ENCODE results near the gene CST7. TPM values are rescaled to one million over a fixed set of nuclear protein-coding genes. Genes with fewer than 3 reads are reported as not detected.
"Not testable (repeated sequence)": the region's sequence is repeated elsewhere in the genome, so short reads cannot be mapped to it uniquely, and the experiment has no call there.

The CST7 gene
- polyA plus RNA-seq, 3 donors from 2014 or later = 2,262 to 2,521 (median 2,438) TPM

DNA sequence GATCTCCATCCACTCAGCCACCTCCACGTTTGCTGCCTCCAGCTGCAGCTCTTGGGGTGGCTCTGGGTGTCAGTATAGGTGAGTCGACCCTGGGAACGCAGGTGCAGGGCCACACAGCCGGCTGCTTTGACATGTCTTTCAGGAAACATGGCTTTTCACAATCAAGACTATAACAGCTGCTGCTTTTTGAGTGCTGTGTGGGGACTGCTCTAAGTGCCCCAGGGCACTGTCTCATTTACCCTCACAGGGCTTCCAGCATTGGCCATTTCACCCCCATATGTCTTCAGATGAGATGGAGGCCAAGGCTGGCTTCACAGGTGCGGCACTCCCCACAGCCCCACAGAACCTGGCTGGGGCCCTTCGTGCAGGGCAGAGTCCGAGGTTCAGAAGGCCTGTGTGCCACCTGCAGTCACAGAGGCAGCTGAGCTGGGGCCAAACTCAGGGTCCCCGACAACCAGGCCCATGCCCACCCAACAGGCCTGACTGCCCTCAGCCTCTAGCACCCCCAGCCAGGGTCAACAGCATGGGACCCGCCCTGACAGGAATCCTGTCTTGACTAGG lies 14.9 kb upstream of the CST7 start:
- no peak for DNase-seq
- H3K27me3 Mint-ChIP-seq (ENCODE audit: low read depth in 3 of 3) = peaks cover 0 to 7% (median 5%) of the 10 kb centered on the region in 3 donors
- H3K27ac Mint-ChIP-seq = peak overlapping the region in 1 of 6 donors; percentile 45
- H3K4me1 Mint-ChIP-seq = peaks cover 43 to 47% of the 10 kb centered on the region in 2 donors
- no peak overlapping the region for H3K4me3 Mint-ChIP-seq
- H3K36me3 Mint-ChIP-seq = no peaks in the 10 kb centered on the region
- H3K9me3 Mint-ChIP-seq = no peaks in the 10 kb centered on the region

- H3K27ac Mint-ChIP-seq = peak overlapping the region in 3 of 6 donors; percentile 35 to 56 (median 45)
- H3K9me3 Mint-ChIP-seq = no peaks in the 10 kb centered on the region
- no peaks in the 10 kb centered on the region for H3K36me3 Mint-ChIP-seq
- no peak for DNase-seq
- H3K27me3 Mint-ChIP-seq (ENCODE audit: low read depth in 3 of 3) = peaks cover 0 to 7% (median 5%) of the 10 kb centered on the region in 3 donors
- H3K4me3 Mint-ChIP-seq = no peak overlapping the region
- peaks cover 42 to 45% of the 10 kb centered on the region in 2 donors for H3K4me1 Mint-ChIP-seq
These were observed 14.4 kb upstream of the CST7 start for GRCh38 chr20:24934716-24935115.

DNA sequence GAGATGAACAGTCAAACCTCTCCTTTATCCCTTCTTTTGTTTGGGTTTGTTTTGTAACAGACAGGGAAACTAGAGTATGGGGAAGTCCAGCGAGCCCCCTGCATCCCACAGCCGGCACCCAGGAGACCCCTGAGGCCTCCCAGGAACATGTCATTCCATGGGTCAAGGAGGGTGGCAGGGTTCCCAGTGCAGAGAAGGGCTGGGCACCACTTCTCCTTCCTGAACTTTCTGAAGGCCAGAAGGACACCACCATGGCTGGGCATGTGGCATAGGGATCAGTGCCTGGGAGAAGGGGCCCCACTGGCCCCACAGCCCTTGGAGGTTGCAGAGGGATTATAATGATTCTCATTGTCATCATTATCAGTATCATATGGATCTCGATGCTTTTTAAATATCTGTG lies 13.9 kb upstream of the CST7 start:
- peaks cover 0 to 7% (median 5%) of the 10 kb centered on the region in 3 donors for H3K27me3 Mint-ChIP-seq (ENCODE audit: low read depth in 3 of 3)
- no peak for DNase-seq
- no peak overlapping the region for H3K4me3 Mint-ChIP-seq
- peak overlapping the region in 1 of 6 donors; percentile 45 for H3K27ac Mint-ChIP-seq
- H3K9me3 Mint-ChIP-seq = no peaks in the 10 kb centered on the region
- H3K4me1 Mint-ChIP-seq = peaks cover 38 to 41% of the 10 kb centered on the region in 2 donors
- H3K36me3 Mint-ChIP-seq = no peaks in the 10 kb centered on the region

DNA sequence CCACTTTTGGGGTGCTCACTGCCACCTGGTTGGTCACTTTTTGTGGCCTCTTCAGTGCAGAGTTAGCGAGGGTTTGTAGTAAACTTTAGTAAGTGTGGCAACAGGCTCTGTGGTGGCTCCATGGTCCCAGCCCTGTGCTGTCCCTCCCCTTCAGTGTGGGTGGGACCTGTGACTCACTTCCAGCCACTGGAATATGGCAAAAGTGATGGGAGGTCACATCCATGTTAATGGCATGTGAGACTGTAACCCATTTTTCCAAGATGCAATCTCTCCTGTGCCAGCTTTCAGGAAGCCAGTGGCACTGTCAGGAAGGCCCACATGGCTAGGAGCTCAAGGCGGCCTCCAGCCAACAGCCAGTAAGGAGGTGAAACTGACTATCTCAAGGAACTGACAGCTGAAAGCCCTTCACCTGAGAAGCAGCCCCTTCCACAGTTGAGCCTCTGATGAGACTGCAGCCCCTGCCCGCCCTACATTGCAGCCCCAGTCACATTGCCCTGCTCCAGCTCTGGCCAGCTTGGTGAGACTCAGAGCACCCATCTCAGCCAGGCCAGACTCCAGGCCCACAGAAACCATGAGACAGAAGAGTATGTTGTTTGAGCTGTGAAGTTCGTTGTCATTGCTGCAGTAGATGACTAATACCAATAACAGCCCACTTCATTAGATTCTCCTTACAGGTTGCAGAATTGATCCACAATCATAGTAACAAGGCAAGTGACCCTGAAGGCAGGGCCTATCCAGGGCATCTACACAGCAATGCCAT lies 13.1 kb upstream of the CST7 start:
- peaks cover 0 to 5% (median 0%) of the 10 kb centered on the region in 3 donors for H3K36me3 Mint-ChIP-seq
- DNase-seq = no peak
- H3K27ac Mint-ChIP-seq = peak overlapping the region in 2 of 6 donors; percentile 30 to 33
- H3K4me3 Mint-ChIP-seq = no peak overlapping the region
- H3K27me3 Mint-ChIP-seq (ENCODE audit: low read depth in 3 of 3) = peaks cover 0 to 7% (median 3%) of the 10 kb centered on the region in 3 donors
- no peaks in the 10 kb centered on the region for H3K9me3 Mint-ChIP-seq
- H3K4me1 Mint-ChIP-seq = peaks cover 30 to 33% of the 10 kb centered on the region in 2 donors

- Mint-ChIP-seq H3K27ac (peak overlapping the region in 2 of 6 donors; percentile 18 to 33), H3K4me1 (peaks cover 22 to 25% of the 10 kb centered on the region in 2 donors), H3K4me3 (no peak overlapping the region), H3K36me3 (peaks cover 0 to 5% (median 3%) of the 10 kb centered on the region in 3 donors), H3K9me3 (no peaks in the 10 kb centered on the region), H3K27me3 (ENCODE audit: low read depth in 3 of 3) (peaks cover 0 to 7% (median 0%) of the 10 kb centered on the region in 3 donors)
- no peak for DNase-seq
These were observed 12.3 kb upstream of the CST7 start for GRCh38 chr20:24936526-24937407.

- H3K9me3 Mint-ChIP-seq = no peaks in the 10 kb centered on the region
- peak overlapping the region in 2 of 6 donors; percentile 50 to 70 for H3K27ac Mint-ChIP-seq
- peaks cover 0 to 11% (median 3%) of the 10 kb centered on the region in 3 donors for H3K36me3 Mint-ChIP-seq
- DNase-seq = no peak
- peaks cover 0 to 4% (median 0%) of the 10 kb centered on the region in 3 donors for H3K27me3 Mint-ChIP-seq (ENCODE audit: low read depth in 3 of 3)
- peaks cover 14 to 16% of the 10 kb centered on the region in 2 donors for H3K4me1 Mint-ChIP-seq
- no peak overlapping the region for H3K4me3 Mint-ChIP-seq
These were observed 11.5 kb upstream of the CST7 start for GRCh38 chr20:24937579-24937978.

- peaks cover 5 to 13% of the 10 kb centered on the region in 2 donors for H3K4me1 Mint-ChIP-seq
- no peaks in the 10 kb centered on the region for H3K9me3 Mint-ChIP-seq
- DNase-seq = no peak
- H3K27me3 Mint-ChIP-seq (ENCODE audit: low read depth in 3 of 3) = peaks cover 0 to 4% (median 0%) of the 10 kb centered on the region in 3 donors
- no peak overlapping the region for H3K27ac Mint-ChIP-seq
- no peak overlapping the region for H3K4me3 Mint-ChIP-seq
- H3K36me3 Mint-ChIP-seq = peaks cover 0 to 11% (median 3%) of the 10 kb centered on the region in 3 donors
These were observed 10.6 kb upstream of the CST7 start for GRCh38 chr20:24938498-24938897.

- Mint-ChIP-seq H3K4me1 (peaks cover 4 to 19% of the 10 kb centered on the region in 2 donors), H3K36me3 (peaks cover 0 to 11% (median 6%) of the 10 kb centered on the region in 3 donors), H3K9me3 (peaks cover 0 to 1% (median 0%) of the 10 kb centered on the region in 6 donors), H3K27me3 (ENCODE audit: low read depth in 3 of 3) (peaks cover 0 to 4% (median 0%) of the 10 kb centered on the region in 3 donors), H3K27ac (peak overlapping the region in 2 of 6 donors; percentile 14 to 18), H3K4me3 (no peak overlapping the region)
- DNase-seq = no peak
These were observed 10.0 kb upstream of the CST7 start for GRCh38 chr20:24939036-24939435.

GRCh38 chr20:24942679-24943078 lies 6.4 kb upstream of the CST7 start:
- H3K27ac Mint-ChIP-seq = peak overlapping the region in 2 of 6 donors; percentile 31 to 64
- no peak overlapping the region for H3K4me3 Mint-ChIP-seq
- H3K4me1 Mint-ChIP-seq = peaks cover 39 to 42% of the 10 kb centered on the region in 2 donors
- H3K36me3 Mint-ChIP-seq = peaks cover 5 to 18% (median 15%) of the 10 kb centered on the region in 3 donors
- peaks cover 0 to 5% (median 2%) of the 10 kb centered on the region in 3 donors for H3K27me3 Mint-ChIP-seq (ENCODE audit: low read depth in 3 of 3)
- peaks cover 5 to 21% (median 16%) of the 10 kb centered on the region in 6 donors for H3K9me3 Mint-ChIP-seq
- no peak for DNase-seq

DNA sequence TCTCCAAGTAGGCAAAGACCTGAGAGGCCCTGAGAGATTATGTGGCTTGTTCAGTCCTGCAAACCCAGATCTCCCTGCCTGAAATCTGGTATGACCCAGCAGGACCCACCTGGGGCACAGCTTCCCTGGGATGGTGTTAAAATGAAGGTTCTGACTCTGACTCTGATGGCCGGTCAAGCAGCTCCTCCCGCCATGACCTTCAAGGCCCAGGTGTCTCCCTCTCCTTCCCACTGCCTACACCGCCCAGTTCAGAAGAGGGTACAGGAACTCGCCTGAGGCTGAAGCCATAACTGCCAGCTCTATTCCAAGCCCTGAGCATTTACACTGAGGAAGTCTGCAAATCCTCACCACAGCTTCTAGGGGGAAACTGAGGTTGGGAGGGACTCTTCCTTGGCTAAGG lies 5.9 kb upstream of the CST7 start:
- Mint-ChIP-seq H3K4me1 (peaks cover 44 to 47% of the 10 kb centered on the region in 2 donors), H3K36me3 (peaks cover 5 to 20% (median 18%) of the 10 kb centered on the region in 3 donors), H3K9me3 (peaks cover 5 to 21% (median 17%) of the 10 kb centered on the region in 6 donors), H3K4me3 (no peak overlapping the region), H3K27me3 (ENCODE audit: low read depth in 3 of 3) (peaks cover 0 to 8% (median under 1%) of the 10 kb centered on the region in 3 donors), H3K27ac (peak overlapping the region in 1 of 6 donors; percentile 67)
- DNase-seq = no peak

DNA sequence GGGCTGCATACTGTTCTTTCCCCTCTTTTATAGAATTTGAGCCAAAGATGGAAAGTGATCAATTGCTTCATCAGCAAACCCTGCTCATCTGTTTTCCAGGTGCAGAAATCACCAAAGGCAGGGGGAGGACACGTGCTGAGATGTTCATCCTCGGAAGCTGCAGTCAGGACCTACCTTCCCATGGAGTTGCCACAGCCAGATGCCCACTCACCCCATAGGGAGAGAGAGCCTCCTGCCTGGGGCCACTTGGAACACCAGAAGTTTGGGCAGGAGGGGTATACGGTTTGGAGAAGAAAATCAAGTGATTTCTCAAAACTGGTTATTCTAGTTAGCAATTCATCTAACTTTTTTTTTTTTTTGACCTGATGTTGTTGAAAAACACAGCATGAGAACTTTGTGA lies 5.3 kb upstream of the CST7 start:
- peaks cover 2 to 11% (median 3%) of the 10 kb centered on the region in 3 donors for H3K27me3 Mint-ChIP-seq (ENCODE audit: low read depth in 3 of 3)
- peaks cover 5 to 21% (median 17%) of the 10 kb centered on the region in 6 donors for H3K9me3 Mint-ChIP-seq
- peaks cover 49 to 53% of the 10 kb centered on the region in 2 donors for H3K4me1 Mint-ChIP-seq
- peak overlapping the region in 3 of 6 donors; percentile 36 to 71 (median 57) for H3K27ac Mint-ChIP-seq
- no peak for DNase-seq
- H3K4me3 Mint-ChIP-seq = no peak overlapping the region
- H3K36me3 Mint-ChIP-seq = peaks cover 5 to 20% (median 18%) of the 10 kb centered on the region in 3 donors

GRCh38 chr20:24946376-24946775 lies 2.7 kb upstream of the CST7 start:
- peaks cover 16 to 27% (median 16%) of the 10 kb centered on the region in 3 donors for H3K36me3 Mint-ChIP-seq
- peaks cover 58 to 61% of the 10 kb centered on the region in 2 donors for H3K4me1 Mint-ChIP-seq
- peaks cover 5 to 21% (median 17%) of the 10 kb centered on the region in 6 donors for H3K9me3 Mint-ChIP-seq
- DNase-seq = not testable (repeated sequence)
- peaks cover 19 to 38% (median 30%) of the 10 kb centered on the region in 3 donors for H3K27me3 Mint-ChIP-seq (ENCODE audit: low read depth in 3 of 3)
- peak overlapping the region in 2 of 5 donors; percentile 62 to 96 for H3K4me3 Mint-ChIP-seq
- H3K27ac Mint-ChIP-seq = peak overlapping the region; percentile 94 to 100 (median 99)

GRCh38 chr20:24948396-24948938 lies 602 bp upstream of the CST7 start:
- Mint-ChIP-seq H3K4me1 (peaks cover 79 to 80% of the 10 kb centered on the region in 2 donors), H3K27ac (peak overlapping the region; percentile 98 to 100 (median 99)), H3K36me3 (peaks cover 19 to 38% (median 25%) of the 10 kb centered on the region in 3 donors), H3K27me3 (ENCODE audit: low read depth in 3 of 3) (peaks cover 28 to 56% (median 51%) of the 10 kb centered on the region in 3 donors), H3K9me3 (peaks cover 5 to 21% (median 17%) of the 10 kb centered on the region in 6 donors), H3K4me3 (peak overlapping the region; percentile 96 to 99 (median 98))
- not testable (repeated sequence) for DNase-seq

Measured in immature natural killer cell (primary cell).